GM21447 (cell line): Measurements from ENCODE around the gene RPP40.
"Not testable (repeated sequence)": the region's sequence is repeated elsewhere in the genome, so short reads cannot be mapped to it uniquely, and the experiment has no call there.

Source experiments
- ATAC-seq: cut with Tn5 transposase; IDR thresholded peaks from one replicate; pipeline ENCODE4 v1.9.1; 2021; ENCODE audit not compliant: unreplicated experiment

Gene RPP40

GRCh38 chr6:5020142-5020541, 16.3 kb upstream of the RPP40 start:
- ATAC-seq = no peak

- ATAC-seq = no peak
These were observed 10.3 kb upstream of the RPP40 start for GRCh38 chr6:5014072-5014561.

- ATAC-seq = no peak
These were observed 8.7 kb upstream of the RPP40 start for GRCh38 chr6:5012519-5012918.

- no peak for ATAC-seq
These were observed 7.5 kb upstream of the RPP40 start for GRCh38 chr6:5011346-5011745.

- no peak for ATAC-seq
These were observed 3.7 kb upstream of the RPP40 start for GRCh38 chr6:5007531-5007930.

GRCh38 chr6:5006222-5006621, 2.4 kb upstream of the RPP40 start:
- no peak for ATAC-seq

GRCh38 chr6:5005038-5005433, 1.2 kb upstream of the RPP40 start:
- ATAC-seq = not testable (repeated sequence)

GRCh38 chr6:5004373-5005037, 668 bp upstream of the RPP40 start:
- no peak for ATAC-seq

- ATAC-seq = no peak
These were observed 4.3 kb downstream of the RPP40 start for GRCh38 chr6:4999586-4999985.

GRCh38 chr6:4997862-4998261, 6.0 kb downstream of the RPP40 start:
- no peak for ATAC-seq

GRCh38 chr6:4994741-4995140, 9.1 kb downstream of the RPP40 start:
- no peak for ATAC-seq

GRCh38 chr6:4987432-4987831, 16.4 kb downstream of the RPP40 start:
- ATAC-seq = no peak

GRCh38 chr6:4986999-4987398, 16.8 kb downstream of the RPP40 start:
- no peak for ATAC-seq

- ATAC-seq = no peak
These were observed 20.5 kb downstream of the RPP40 start for GRCh38 chr6:4983322-4983721.

GRCh38 chr6:4981761-4982160, 22.1 kb downstream of the RPP40 start:
- no peak for ATAC-seq

- ATAC-seq = no peak
These were observed 24.4 kb downstream of the RPP40 start for GRCh38 chr6:4979426-4979825.

GRCh38 chr6:4977468-4977867, 26.4 kb downstream of the RPP40 start:
- no peak for ATAC-seq

GRCh38 chr6:4975506-4975905, 28.3 kb downstream of the RPP40 start:
- no peak for ATAC-seq

GRCh38 chr6:4974962-4975361, 28.9 kb downstream of the RPP40 start:
- no peak for ATAC-seq

- no peak for ATAC-seq
These were observed 29.7 kb downstream of the RPP40 start for GRCh38 chr6:4973982-4974745.

GRCh38 chr6:4973415-4973814, 30.4 kb downstream of the RPP40 start:
- ATAC-seq = no peak

- ATAC-seq = no peak
These were observed 31.4 kb downstream of the RPP40 start for GRCh38 chr6:4972438-4972837.
